Non-pigmented ciliary epithelial cell (primary cell): ENCODE data around the gene NBPF4.
"Not testable (repeated sequence)": the region's sequence is repeated elsewhere in the genome, so short reads cannot be mapped to it uniquely, and the experiment has no call there.

ENCODE experiments used
- DNase-seq: peaks from one replicate; pipeline ENCODE4 v3.0.0-alpha.2; 2010; ENCODE audit warnings: low read depth

NBPF4 gene

GRCh38 chr1:108243976-108244375 is at the start of gene NBPF4:
Gene NBPF4 (minus strand): TSS chr1:108244076. CDS start chr1:108243761, 315 bp downstream.
- DNase-seq: not testable (repeated sequence)

DNA sequence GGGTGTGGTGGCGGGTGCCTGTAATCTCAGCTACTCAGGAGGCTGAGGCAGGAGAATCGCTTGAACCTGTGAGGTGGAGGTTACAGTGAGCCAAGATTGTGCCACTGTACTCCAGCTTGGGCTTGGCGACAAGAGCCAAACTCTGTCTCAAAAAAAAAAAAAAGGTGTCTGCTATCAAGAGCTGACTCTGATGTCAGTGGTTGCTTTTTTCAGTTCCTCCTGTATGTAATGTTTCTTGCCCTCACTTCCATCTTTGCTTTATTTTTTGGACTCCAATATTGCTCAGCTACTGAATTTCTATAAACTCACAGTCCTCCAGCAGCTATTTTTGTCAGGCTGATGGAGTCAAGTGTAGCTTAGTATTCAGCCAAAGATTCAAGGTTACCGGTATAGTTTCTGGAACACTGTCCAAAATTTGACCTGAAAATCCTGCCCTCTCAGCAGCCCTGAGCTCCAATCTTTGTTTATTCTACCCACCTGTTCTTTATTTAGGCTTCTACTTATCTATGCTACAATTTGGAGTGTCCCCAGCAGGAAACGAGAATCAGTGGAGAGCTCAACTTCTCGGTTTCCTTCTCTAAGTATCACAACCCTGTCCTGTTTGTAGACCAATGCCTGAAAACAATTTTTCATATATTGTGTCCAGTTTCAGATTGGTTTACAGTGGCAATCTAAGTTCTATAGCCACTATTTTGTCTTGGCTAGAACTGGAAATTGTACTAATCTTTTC is 38.8 kb upstream of the NBPF4 start:
- not testable (repeated sequence) for DNase-seq

GRCh38 chr1:108272485-108273327 is 28.8 kb upstream of the NBPF4 start:
- DNase-seq: not testable (repeated sequence)

GRCh38 chr1:108267097-108267496 is 23.2 kb upstream of the NBPF4 start:
- DNase-seq: not testable (repeated sequence)

- DNase-seq: not testable (repeated sequence)
These were observed 18.1 kb upstream of the NBPF4 start for GRCh38 chr1:108261967-108262366.

DNA sequence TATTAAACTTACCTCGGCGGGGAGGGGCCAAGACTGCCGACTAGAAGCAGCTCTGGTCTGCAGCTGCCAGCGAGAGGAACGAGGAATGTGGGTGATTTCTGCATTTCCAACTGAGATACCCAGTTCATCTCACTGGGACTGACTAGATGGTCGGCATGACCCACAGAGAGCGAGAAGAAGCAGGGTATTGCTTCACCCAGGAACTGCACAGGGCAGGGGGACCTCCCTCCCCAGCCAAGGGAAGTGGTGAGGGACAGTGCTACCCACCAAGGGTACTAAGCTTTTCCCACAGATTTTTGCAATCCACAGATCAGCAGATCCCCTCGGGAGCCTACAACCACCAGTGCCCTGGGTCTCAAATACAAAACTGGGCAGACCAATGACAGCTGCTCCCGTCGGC is 17.6 kb upstream of the NBPF4 start:
- not testable (repeated sequence) for DNase-seq

DNA sequence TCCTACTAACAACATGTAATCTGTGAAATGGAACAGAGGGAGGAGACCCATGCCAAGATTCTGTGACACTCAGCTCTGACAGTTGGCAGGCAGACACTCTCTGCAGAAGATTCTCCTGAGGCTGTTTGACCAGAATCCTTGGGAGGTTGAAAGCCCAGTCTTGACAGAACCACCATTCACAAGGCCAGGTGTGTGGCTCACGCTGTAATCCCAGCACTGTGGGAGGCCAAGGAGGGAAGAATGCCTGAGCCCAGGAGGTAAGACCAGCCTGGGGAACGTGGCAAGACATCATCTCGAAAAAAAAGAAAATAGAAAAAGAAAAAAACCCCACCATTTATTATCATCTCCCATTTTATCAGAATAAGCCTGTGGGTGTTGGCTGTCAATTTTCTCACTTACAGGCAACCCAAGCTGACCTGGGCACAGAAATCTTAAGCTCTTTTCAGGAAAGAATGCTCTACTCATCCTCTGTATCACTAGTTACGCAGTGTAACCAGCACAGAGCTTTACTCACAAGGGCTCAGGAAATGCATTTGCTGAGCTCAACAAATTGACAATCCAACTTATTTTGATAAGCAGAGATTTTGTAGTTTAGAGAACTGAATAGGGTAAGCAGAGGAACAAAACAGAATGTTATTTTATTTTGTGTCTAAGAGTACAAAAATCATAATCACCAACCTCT is 16.8 kb upstream of the NBPF4 start:
- not testable (repeated sequence) for DNase-seq

DNA sequence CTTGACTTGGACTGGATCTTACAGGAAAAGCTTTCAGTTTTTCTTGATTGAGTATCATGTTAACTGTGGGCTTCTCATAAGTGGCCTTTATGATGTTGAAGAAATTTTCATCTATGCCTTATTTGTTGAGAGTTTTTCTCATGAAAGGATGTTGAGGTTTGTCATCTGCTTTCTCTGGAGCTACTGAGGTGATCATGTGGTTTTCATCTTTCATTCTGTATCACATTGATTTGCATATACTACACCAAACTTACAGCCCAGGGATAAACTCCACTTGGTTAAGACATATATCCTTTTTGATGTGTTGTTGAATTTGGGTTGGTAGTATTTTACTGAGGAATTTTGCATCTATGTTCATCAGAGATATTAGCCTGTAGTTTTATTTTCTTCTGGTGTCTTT is 11.6 kb upstream of the NBPF4 start:
- DNase-seq: not testable (repeated sequence)

- not testable (repeated sequence) for DNase-seq
These were observed 4.5 kb downstream of the NBPF4 start for GRCh38 chr1:108239426-108239825.

GRCh38 chr1:108235308-108235707 is 8.6 kb downstream of the NBPF4 start:
- DNase-seq: not testable (repeated sequence)

- not testable (repeated sequence) for DNase-seq
These were observed 11.7 kb downstream of the NBPF4 start for GRCh38 chr1:108232183-108232582.

DNA sequence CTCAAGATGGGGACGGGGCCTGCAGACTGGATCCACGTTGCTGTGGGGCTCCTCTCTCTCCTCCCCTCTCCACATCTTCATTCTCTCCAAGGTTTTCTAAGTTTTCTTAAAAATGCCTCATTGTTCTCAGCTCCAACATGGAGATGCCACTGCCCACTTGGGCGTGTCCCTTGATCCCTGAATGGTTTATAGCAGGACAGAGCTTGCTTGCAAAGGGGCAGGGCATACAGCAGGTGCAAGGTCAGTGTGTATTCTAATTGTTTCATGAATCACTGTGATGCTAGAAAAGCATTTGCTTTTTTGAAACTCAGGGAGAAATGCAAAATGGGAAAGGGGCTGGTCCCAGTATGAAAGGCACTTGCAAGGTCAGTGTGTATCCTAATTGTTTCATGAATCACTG is 13.9 kb downstream of the NBPF4 start:
- DNase-seq: not testable (repeated sequence)

DNA sequence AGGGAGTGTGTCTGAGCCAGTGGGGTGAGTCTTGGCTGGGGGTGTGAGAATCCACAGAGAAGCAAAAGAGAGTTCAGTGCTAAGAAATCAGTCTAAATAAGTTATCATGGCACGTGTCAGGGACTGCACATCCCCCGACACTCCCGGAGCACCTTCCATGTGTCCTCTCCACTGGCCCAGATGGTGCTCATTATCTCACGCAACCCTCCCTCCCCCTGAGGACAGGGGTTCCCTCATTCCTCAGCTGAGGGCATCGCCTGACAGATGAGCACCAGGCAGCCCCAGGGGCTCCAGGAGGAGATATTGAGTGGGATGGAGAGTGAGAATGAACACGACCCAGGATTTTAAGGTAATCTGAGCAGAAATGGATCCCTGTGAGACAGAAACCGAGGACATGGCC is 16.1 kb downstream of the NBPF4 start:
- not testable (repeated sequence) for DNase-seq

- DNase-seq: not testable (repeated sequence)
These were observed 17.0 kb downstream of the NBPF4 start for GRCh38 chr1:108226855-108227254.

DNA sequence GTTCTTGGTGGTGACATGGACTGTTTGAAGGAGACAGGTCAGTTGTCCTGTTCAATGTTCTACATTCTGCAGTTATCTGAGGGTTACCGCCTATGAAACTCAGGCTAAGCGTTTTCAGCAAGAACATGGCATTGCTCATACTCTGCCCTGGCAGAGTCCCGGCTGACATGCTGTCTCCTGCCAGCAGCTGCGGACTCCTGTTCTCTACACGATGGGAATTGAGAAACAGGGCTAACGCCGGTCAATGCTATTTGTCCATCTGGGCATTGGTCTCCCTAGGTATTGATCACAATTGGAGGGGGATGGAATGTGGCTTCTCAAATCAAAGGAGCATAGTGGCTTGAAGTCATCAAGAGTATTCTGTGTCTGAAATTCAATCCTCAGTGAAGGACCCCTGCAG is 20.6 kb downstream of the NBPF4 start:
- DNase-seq: not testable (repeated sequence)

- not testable (repeated sequence) for DNase-seq
These were observed 26.2 kb downstream of the NBPF4 start for GRCh38 chr1:108217515-108218174.

DNA sequence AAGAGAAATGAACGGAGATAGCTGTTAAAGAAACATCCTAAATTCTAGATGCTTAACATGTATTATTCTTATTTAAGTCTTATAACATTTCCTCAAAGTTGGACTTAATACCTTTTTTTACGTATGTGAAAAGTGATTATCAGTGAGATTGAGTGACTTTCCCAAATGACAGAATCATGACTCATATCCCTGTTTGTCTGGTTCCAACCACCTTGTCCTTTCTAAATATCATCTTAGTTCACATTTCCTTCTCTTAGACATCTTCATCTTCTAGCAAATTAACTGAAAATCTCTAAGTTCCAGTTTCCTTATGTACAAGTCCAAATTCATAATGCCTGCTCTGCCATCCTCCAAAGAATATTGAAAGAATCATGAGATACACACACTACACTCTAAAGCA is 26.9 kb downstream of the NBPF4 start:
- DNase-seq: not testable (repeated sequence)

DNA sequence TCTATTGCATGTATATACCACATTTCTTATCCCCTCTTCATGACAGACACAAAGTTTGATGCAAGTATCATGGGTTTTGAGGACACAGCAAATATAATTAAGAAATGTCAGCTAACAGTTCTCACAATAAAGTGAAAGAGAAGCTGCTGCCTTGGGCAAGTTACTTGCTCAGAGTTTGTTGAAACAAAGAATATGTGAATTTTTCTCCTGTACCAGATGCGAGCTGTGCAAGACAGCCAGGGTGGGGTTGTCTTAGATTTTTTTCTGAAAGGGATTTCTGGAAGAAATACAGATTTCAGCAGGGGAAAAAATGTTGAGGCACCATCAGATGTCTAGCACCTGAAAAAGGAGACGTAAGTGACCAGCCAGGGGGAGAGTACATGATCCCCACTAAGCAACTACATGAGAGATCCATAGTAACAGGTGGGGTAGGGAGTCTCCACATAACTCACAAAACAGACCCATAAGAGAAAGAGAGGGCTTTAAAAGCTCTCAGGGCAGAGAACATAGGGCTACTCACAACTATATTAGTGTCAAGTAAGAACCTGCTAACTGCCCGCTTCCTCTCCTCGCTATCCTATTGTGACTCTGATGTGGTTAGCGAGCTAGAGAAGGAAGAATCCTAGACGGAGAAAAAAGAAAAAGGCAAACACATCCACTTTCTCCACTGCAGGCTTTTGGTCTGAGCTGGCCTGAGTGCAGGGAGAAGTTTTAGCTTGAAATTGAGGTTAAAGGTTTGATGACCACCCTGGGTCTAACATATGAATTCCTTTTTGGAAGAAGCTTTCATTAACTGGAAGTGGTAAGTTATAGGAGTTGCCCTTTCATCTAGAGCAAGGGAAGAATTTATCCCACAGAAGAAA is 27.6 kb downstream of the NBPF4 start:
- not testable (repeated sequence) for DNase-seq

- not testable (repeated sequence) for DNase-seq
These were observed 29.0 kb downstream of the NBPF4 start for GRCh38 chr1:108214641-108215465.

- DNase-seq: no peak
These were observed 32.9 kb downstream of the NBPF4 start for GRCh38 chr1:108211014-108211413.
